Memory B cell (primary cell): Measurements from ENCODE around the gene WASF3.

ENCODE experiments used
- ATAC-seq: fragments of 150-1000 bp; cut with Tn5 transposase; 2 replicates; pipeline ENCODE4 v1.10.0; 2021; ENCODE audit warnings: low read depth, mild to moderate bottlenecking, moderate library complexity
- DNase-seq, 2 donors: peaks; one replicate each; pipeline ENCODE4 v3.0.0; 2022; ENCODE audit warnings: low spot score in 2 of 2
- H3K27ac Mint-ChIP-seq: one replicate; pipeline ENCODE4 v1.8.0; 2022; ENCODE audit warnings: mild to moderate bottlenecking, moderate library complexity, mixed read lengths
- H3K27me3 Mint-ChIP-seq: one replicate; pipeline ENCODE4 v1.8.0; 2022; ENCODE audit warnings: mixed read lengths
- H3K36me3 Mint-ChIP-seq: one replicate; pipeline ENCODE4 v1.8.0; 2022; ENCODE audit warnings: mild to moderate bottlenecking, mixed read lengths
- H3K4me1 Mint-ChIP-seq: one replicate; pipeline ENCODE4 v1.8.0; 2022; ENCODE audit warnings: mixed read lengths
- H3K4me3 Mint-ChIP-seq: one replicate; pipeline ENCODE4 v1.8.0; 2022; ENCODE audit warnings: mild to moderate bottlenecking, moderate library complexity, mixed read lengths
- H3K9me3 Mint-ChIP-seq: one replicate; pipeline ENCODE4 v1.8.0; 2022; ENCODE audit warnings: mixed read lengths

Gene WASF3

GRCh38 chr13:26653842-26654241, 96.4 kb downstream of the WASF3 start:
- ATAC-seq (no peak), DNase-seq (no peak)
- Mint-ChIP-seq H3K4me1 (no peaks in the 10 kb centered on the region), H3K9me3 (peaks cover 9% of the 10 kb centered on the region), H3K36me3 (no peaks in the 10 kb centered on the region), H3K4me3 (no peak overlapping the region), H3K27ac (no peak overlapping the region), H3K27me3 (no peaks in the 10 kb centered on the region)

- Mint-ChIP-seq H3K27me3 (peaks cover 7% of the 10 kb centered on the region), H3K27ac (no peak overlapping the region), H3K9me3 (no peaks in the 10 kb centered on the region), H3K4me1 (no peaks in the 10 kb centered on the region), H3K4me3 (no peak overlapping the region), H3K36me3 (no peaks in the 10 kb centered on the region)
- DNase-seq (no peak), ATAC-seq (no peak)
Measured at GRCh38 chr13:26656919-26657318, 99.4 kb downstream of the WASF3 start.

- H3K36me3 Mint-ChIP-seq: no peaks in the 10 kb centered on the region
- no peaks in the 10 kb centered on the region for H3K4me1 Mint-ChIP-seq
- no peak overlapping the region for H3K4me3 Mint-ChIP-seq
- no peak overlapping the region for H3K27ac Mint-ChIP-seq
- DNase-seq (no peak), ATAC-seq (no peak)
- H3K27me3 Mint-ChIP-seq: peaks cover 11% of the 10 kb centered on the region
- H3K9me3 Mint-ChIP-seq: no peaks in the 10 kb centered on the region
Measured at GRCh38 chr13:26658448-26659385, 101.2 kb downstream of the WASF3 start.

DNA sequence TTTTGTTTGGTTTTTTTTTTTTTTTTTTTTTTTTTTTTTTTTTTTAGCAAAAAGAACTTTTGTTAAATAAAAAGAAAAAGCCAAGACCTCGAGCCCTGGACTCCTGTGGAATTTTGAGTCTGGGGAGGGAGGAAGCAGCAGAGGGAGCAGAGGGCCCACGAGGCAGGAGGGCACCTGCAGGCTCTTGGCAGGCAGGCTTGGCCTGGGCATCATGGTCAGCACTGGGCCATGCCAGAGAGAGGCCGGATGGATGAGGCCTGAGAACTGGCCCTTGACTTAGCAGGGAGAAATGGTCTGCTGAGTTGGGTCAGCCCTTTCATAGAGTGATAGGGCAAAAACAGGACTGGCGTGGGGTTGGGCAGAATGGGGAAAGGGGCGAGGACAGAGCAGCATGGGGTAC, 102.7 kb downstream of the WASF3 start:
- Mint-ChIP-seq H3K4me1 (no peaks in the 10 kb centered on the region), H3K9me3 (no peaks in the 10 kb centered on the region), H3K4me3 (no peak overlapping the region), H3K27me3 (peaks cover 11% of the 10 kb centered on the region), H3K36me3 (no peaks in the 10 kb centered on the region), H3K27ac (no peak overlapping the region)
- no peak for DNase-seq
- ATAC-seq: no peak

DNA sequence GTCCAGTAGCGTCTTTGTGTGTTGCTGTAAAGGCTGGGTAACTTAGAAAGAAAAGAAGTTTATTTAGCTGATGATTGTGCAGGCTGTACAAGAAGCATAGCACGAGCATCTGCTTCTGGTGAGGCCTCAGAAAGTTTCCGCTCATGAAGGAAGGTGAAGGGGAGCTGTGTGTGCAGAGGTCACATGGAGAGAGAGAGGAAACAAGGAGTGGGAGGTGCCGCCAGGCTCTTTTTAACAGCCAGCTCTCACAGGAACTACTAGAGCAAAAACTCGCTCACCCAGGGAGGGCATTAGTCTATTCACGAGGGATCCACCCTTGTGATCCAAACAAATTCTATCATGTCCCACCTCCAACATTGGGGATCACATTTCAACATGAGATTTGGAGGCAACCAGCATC, 103.3 kb downstream of the WASF3 start:
- H3K4me1 Mint-ChIP-seq: no peaks in the 10 kb centered on the region
- no peak overlapping the region for H3K4me3 Mint-ChIP-seq
- no peak for ATAC-seq
- no peak for DNase-seq
- no peaks in the 10 kb centered on the region for H3K9me3 Mint-ChIP-seq
- H3K36me3 Mint-ChIP-seq: no peaks in the 10 kb centered on the region
- H3K27me3 Mint-ChIP-seq: peaks cover 11% of the 10 kb centered on the region
- no peak overlapping the region for H3K27ac Mint-ChIP-seq

- ATAC-seq (no peak), DNase-seq (no peak)
- H3K36me3 Mint-ChIP-seq: no peaks in the 10 kb centered on the region
- no peaks in the 10 kb centered on the region for H3K4me1 Mint-ChIP-seq
- no peak overlapping the region for H3K27ac Mint-ChIP-seq
- peaks cover 12% of the 10 kb centered on the region for H3K27me3 Mint-ChIP-seq
- no peak overlapping the region for H3K4me3 Mint-ChIP-seq
- H3K9me3 Mint-ChIP-seq: no peaks in the 10 kb centered on the region
Measured at GRCh38 chr13:26663791-26664190, 106.3 kb downstream of the WASF3 start.

DNA sequence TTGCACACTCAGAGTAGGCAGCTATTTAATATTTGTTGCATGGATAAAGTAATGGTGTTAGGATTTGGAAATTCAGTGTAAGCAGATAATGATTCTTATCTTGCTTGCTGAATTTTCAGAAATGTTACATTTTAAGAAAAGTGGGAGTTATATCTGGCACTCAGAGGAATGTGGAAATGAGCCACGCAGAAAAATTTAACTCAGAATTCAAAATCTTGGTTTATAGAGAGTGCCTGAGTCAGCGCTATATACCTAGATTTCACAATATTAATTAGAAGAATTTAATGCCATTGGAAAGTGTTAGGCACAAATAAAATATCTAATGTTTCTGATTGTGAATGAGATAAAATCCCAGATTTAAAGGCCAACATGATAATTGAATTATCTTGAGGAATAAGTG, 106.8 kb downstream of the WASF3 start:
- Mint-ChIP-seq H3K4me1 (no peaks in the 10 kb centered on the region), H3K4me3 (no peak overlapping the region), H3K36me3 (no peaks in the 10 kb centered on the region), H3K27ac (no peak overlapping the region), H3K27me3 (peaks cover 12% of the 10 kb centered on the region), H3K9me3 (no peaks in the 10 kb centered on the region)
- ATAC-seq (no peak), DNase-seq (no peak)

DNA sequence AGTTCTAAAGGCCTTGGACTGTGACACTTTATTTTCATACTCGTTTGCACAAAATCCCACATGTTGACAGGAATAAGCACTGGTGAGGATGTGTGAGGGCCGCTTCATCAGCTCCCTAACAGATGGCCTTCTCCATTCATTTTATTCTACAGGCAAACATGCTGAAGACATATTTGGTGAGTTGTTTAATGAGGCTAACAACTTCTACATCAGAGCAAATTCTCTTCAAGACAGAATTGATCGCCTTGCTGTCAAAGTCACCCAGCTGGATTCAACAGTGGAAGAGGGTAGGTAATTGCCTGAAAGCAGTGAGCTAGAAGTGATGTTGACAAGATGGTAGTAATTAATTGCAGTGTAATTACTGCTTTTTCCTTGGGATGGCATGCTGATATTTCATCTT, 107.4 kb downstream of the WASF3 start:
- H3K27me3 Mint-ChIP-seq: peaks cover 14% of the 10 kb centered on the region
- no peak overlapping the region for H3K4me3 Mint-ChIP-seq
- H3K9me3 Mint-ChIP-seq: no peaks in the 10 kb centered on the region
- H3K4me1 Mint-ChIP-seq: no peaks in the 10 kb centered on the region
- H3K36me3 Mint-ChIP-seq: no peaks in the 10 kb centered on the region
- ATAC-seq (no peak), DNase-seq (no peak)
- no peak overlapping the region for H3K27ac Mint-ChIP-seq

GRCh38 chr13:26668357-26669146, 111.1 kb downstream of the WASF3 start:
- no peak overlapping the region for H3K4me3 Mint-ChIP-seq
- no peaks in the 10 kb centered on the region for H3K36me3 Mint-ChIP-seq
- H3K9me3 Mint-ChIP-seq: no peaks in the 10 kb centered on the region
- H3K4me1 Mint-ChIP-seq: no peaks in the 10 kb centered on the region
- ATAC-seq: no peak
- peaks cover 6% of the 10 kb centered on the region for H3K27me3 Mint-ChIP-seq
- H3K27ac Mint-ChIP-seq: no peak overlapping the region
- no peak for DNase-seq

DNA sequence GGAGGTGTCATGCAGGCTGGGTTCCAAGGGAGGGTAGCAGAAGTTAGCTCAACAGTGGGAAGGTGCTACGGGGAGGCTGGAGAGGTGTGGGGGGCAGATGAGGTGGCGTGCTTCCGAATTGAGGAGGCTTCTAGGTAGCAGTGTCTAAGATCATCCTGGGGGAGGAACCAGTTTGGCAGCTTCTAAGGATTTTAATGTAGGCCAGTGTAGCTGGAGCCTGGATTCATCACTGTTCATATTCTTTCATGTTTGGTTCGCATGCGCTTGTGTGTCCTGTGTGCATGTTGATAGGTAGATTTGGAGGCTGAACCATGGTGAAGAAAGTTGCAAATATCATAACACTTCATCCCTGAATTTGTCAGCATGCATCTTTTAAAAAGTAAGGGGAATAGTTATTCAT, 116.4 kb downstream of the WASF3 start:
- H3K27ac Mint-ChIP-seq: no peak overlapping the region
- no peaks in the 10 kb centered on the region for H3K36me3 Mint-ChIP-seq
- H3K4me1 Mint-ChIP-seq: no peaks in the 10 kb centered on the region
- DNase-seq: no peak
- no peak for ATAC-seq
- H3K4me3 Mint-ChIP-seq: no peak overlapping the region
- peaks cover 7% of the 10 kb centered on the region for H3K27me3 Mint-ChIP-seq
- no peaks in the 10 kb centered on the region for H3K9me3 Mint-ChIP-seq

DNA sequence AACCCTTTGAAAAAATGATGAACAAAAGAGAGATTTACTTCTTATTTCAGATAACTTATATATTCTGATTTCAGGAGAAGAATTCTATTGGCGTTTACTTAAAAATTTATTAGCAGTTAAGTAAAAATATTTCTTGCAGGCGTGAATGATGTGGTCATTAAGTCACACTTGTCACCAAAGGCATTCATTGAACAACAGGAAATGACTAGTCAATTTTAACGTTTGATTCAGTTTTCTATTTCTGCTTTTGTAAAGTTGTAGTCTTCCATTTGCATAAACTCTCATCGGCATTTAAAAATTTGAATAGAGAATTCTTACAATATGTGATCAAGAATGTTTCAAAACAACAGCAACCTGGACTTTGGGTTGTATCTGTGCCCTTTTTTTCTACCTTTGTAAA, 119.7 kb downstream of the WASF3 start:
- ATAC-seq (no peak), DNase-seq (no peak)
- Mint-ChIP-seq H3K9me3 (no peaks in the 10 kb centered on the region), H3K4me3 (no peak overlapping the region), H3K27me3 (peaks cover 11% of the 10 kb centered on the region), H3K36me3 (no peaks in the 10 kb centered on the region), H3K4me1 (no peaks in the 10 kb centered on the region), H3K27ac (no peak overlapping the region)

DNA sequence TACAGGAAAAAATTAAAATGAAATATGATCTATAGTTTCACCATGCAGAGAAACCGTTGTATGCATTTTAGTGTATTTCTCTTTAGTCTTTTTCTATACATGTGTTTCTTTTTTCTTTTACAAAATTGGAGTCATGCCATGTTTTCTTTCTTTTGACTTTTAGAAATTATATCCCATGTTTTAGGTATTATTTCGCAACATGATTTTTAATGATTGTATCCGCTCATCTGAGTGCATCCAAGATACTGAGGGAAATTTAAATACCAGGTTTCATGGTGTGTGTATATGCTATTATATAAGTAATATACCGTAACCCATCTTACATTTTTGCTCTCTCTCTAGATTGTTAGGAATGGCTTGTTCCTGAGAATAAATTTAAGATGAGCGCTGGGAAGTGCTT, 120.8 kb downstream of the WASF3 start:
- no peaks in the 10 kb centered on the region for H3K4me1 Mint-ChIP-seq
- DNase-seq: no peak
- H3K36me3 Mint-ChIP-seq: no peaks in the 10 kb centered on the region
- H3K4me3 Mint-ChIP-seq: no peak overlapping the region
- ATAC-seq: no peak
- no peak overlapping the region for H3K27ac Mint-ChIP-seq
- peaks cover 11% of the 10 kb centered on the region for H3K27me3 Mint-ChIP-seq
- H3K9me3 Mint-ChIP-seq: no peaks in the 10 kb centered on the region

DNA sequence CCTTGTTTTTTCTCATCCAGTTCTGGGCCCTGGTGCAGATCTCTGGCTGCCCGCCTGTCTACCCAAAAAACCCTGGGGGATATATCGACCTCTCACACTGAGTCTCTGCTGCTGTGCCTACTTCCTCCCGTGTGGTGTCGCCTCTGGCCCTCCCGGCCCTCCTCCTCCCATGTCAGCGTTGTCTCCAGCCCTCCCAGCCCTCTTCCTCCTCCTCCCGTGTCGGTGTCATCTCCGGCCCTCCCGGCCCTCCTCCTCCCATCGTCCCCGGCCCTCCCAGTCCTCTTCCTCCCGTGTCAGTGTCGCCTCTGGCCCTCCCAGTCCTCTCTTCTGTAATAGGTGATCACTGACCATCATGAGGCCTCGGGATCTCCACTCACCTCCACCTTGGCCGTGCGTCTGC, 121.3 kb downstream of the WASF3 start:
- no peak overlapping the region for H3K4me3 Mint-ChIP-seq
- DNase-seq (no peak), ATAC-seq (no peak)
- no peak overlapping the region for H3K27ac Mint-ChIP-seq
- H3K9me3 Mint-ChIP-seq: no peaks in the 10 kb centered on the region
- no peaks in the 10 kb centered on the region for H3K4me1 Mint-ChIP-seq
- H3K27me3 Mint-ChIP-seq: peaks cover 9% of the 10 kb centered on the region
- no peaks in the 10 kb centered on the region for H3K36me3 Mint-ChIP-seq

GRCh38 chr13:26679411-26680122, 122.1 kb downstream of the WASF3 start:
- ATAC-seq (no peak), DNase-seq (no peak)
- no peak overlapping the region for H3K27ac Mint-ChIP-seq
- peaks cover 9% of the 10 kb centered on the region for H3K27me3 Mint-ChIP-seq
- H3K4me1 Mint-ChIP-seq: no peaks in the 10 kb centered on the region
- no peaks in the 10 kb centered on the region for H3K36me3 Mint-ChIP-seq
- H3K4me3 Mint-ChIP-seq: no peak overlapping the region
- no peaks in the 10 kb centered on the region for H3K9me3 Mint-ChIP-seq
